DMS79 treated with DMSO at 0.1 percent for 48 hours (cell line): ENCODE results near the gene PRKAA2.

Experiments used
- DNase-seq: peaks from one replicate; lab custom pipeline; 2025; lab: John Stamatoyannopoulos, UW

Gene PRKAA2

GRCh38 chr1:56654126-56654923 lies 9.2 kb downstream of the PRKAA2 start:
- DNase-seq = no peak

- no peak for DNase-seq
Observed at GRCh38 chr1:56655991-56656613, 11.0 kb downstream of the PRKAA2 start.

- no peak for DNase-seq
Observed at GRCh38 chr1:56658254-56658653, 13.1 kb downstream of the PRKAA2 start.

- no peak for DNase-seq
Observed at GRCh38 chr1:56660293-56660692, 15.2 kb downstream of the PRKAA2 start.

GRCh38 chr1:56663846-56664245 lies 18.7 kb downstream of the PRKAA2 start:
- DNase-seq = no peak

GRCh38 chr1:56665384-56665783 lies 20.3 kb downstream of the PRKAA2 start:
- DNase-seq = no peak

- DNase-seq = peak; percentile 21
Observed at GRCh38 chr1:56666112-56666608, 21.0 kb downstream of the PRKAA2 start.

- DNase-seq = no peak
Observed at GRCh38 chr1:56670350-56670749, 25.2 kb downstream of the PRKAA2 start.

- DNase-seq = no peak
Observed at GRCh38 chr1:56671085-56671484, 26.0 kb downstream of the PRKAA2 start.

- no peak for DNase-seq
Observed at GRCh38 chr1:56671542-56671941, 26.4 kb downstream of the PRKAA2 start.

GRCh38 chr1:56672579-56672978 lies 27.5 kb downstream of the PRKAA2 start:
- DNase-seq = no peak

GRCh38 chr1:56675763-56676162 lies 30.6 kb downstream of the PRKAA2 start:
- no peak for DNase-seq

GRCh38 chr1:56676571-56677035 lies 31.5 kb downstream of the PRKAA2 start:
- no peak for DNase-seq

GRCh38 chr1:56683569-56683968 lies 38.5 kb downstream of the PRKAA2 start:
- no peak for DNase-seq

GRCh38 chr1:56686169-56686568 lies 41.1 kb downstream of the PRKAA2 start:
- no peak for DNase-seq

- no peak for DNase-seq
Observed at GRCh38 chr1:56688522-56689026, 43.5 kb downstream of the PRKAA2 start.

GRCh38 chr1:56696663-56697062 lies 51.5 kb downstream of the PRKAA2 start:
- DNase-seq = no peak

- DNase-seq = no peak
Observed at GRCh38 chr1:56703747-56704146, 58.6 kb downstream of the PRKAA2 start.

- DNase-seq = no peak
Observed at GRCh38 chr1:56707379-56707778, 62.3 kb downstream of the PRKAA2 start.

- DNase-seq = peak; percentile 60
Observed at GRCh38 chr1:56709269-56709880, 64.3 kb downstream of the PRKAA2 start.

- no peak for DNase-seq
Observed at GRCh38 chr1:56709995-56710394, 64.9 kb downstream of the PRKAA2 start.

- DNase-seq = no peak
Observed at GRCh38 chr1:56710646-56711045, 65.5 kb downstream of the PRKAA2 start.

GRCh38 chr1:56712150-56712549 lies 67.0 kb downstream of the PRKAA2 start:
- peak; percentile 33 for DNase-seq
